WERI-Rb-1 (cell line): ENCODE results near the gene PROC.

Experiments
- DNase-seq: peaks from one replicate; pipeline ENCODE4 v3.0.0-alpha.2; 2020
- H3K27ac ChIP-seq: fragments of 250-450 bp; sonication (Bioruptor Pico); 2 replicates; pipeline ENCODE4 v1.5.1; 2020; ENCODE audit warnings: mild to moderate bottlenecking, moderate library complexity
- H3K27me3 ChIP-seq: fragments of 250-450 bp; sonication (Bioruptor Pico); 2 replicates; pipeline ENCODE4 v1.5.1; 2021; ENCODE audit warnings: mild to moderate bottlenecking, low read depth, moderate library complexity; ENCODE audit not compliant: insufficient read depth, severe bottlenecking
- H3K36me3 ChIP-seq: fragments of 250-450 bp; sonication (Bioruptor Pico); 2 replicates; pipeline ENCODE4 v1.5.1; 2020; ENCODE audit warnings: mild to moderate bottlenecking, moderate library complexity
- H3K4me3 ChIP-seq: 2 replicates; pipeline ENCODE4 v1.5.1; 2011; ENCODE audit warnings: low read depth, mild to moderate bottlenecking, control low read depth, low read length
- H3K9me3 ChIP-seq: fragments of 250-450 bp; sonication (Bioruptor Pico); 2 replicates; pipeline ENCODE4 v1.5.1; 2021; ENCODE audit warnings: mild to moderate bottlenecking, moderate library complexity; ENCODE audit not compliant: severe bottlenecking
- TF ChIP-seq, protein P1 (sequence below): IDR thresholded peaks from 2 replicates; pipeline ENCODE4 v1.5.1; 2011; ENCODE audit warnings: low read depth, mild to moderate bottlenecking, control low read depth, inconsistent platforms, low read length

The PROC gene

DNA sequence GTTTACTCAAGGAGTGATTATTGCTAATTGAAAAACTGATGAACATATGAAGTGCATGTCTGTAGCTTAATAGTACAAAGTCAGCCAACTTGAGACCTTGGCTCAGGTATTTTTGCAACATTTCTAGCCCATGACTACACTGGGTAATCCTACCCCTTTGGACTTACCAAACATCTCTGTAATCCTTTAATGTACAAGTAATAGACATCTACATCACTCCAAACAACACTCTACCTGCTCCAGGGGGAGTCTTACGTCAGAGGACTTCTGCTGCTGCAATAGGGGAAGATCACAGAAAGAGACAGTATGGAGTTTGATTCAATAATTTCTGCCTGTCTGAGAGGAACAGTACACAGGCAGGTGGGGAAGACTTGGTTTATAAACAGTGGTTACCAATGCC is 54.0 kb downstream of the PROC start:
- no peak for DNase-seq
- no peaks in the 10 kb centered on the region for H3K9me3 ChIP-seq

DNA sequence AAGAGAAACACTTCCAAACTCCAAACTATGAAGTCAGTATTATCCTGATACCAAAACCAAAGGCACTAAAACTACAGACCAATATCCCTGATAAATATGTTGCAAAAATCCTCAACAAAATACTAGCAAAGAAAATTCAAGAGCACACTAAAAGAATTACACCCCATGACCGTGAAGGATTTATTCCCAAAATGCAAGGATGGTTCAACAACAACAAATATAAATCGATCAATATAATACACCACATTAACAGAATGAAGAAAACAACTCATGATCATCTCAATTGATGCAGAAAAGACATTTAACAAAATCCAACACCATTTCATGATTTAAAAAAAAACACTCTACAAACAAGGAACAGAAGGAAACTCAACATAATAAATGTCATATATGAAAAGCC is 57.6 kb downstream of the PROC start:
- H3K27me3 ChIP-seq: no peaks in the 10 kb centered on the region
- H3K9me3 ChIP-seq: no peaks in the 10 kb centered on the region
- no peak overlapping the region for H3K4me3 ChIP-seq
- TF ChIP-seq, protein P1, sequence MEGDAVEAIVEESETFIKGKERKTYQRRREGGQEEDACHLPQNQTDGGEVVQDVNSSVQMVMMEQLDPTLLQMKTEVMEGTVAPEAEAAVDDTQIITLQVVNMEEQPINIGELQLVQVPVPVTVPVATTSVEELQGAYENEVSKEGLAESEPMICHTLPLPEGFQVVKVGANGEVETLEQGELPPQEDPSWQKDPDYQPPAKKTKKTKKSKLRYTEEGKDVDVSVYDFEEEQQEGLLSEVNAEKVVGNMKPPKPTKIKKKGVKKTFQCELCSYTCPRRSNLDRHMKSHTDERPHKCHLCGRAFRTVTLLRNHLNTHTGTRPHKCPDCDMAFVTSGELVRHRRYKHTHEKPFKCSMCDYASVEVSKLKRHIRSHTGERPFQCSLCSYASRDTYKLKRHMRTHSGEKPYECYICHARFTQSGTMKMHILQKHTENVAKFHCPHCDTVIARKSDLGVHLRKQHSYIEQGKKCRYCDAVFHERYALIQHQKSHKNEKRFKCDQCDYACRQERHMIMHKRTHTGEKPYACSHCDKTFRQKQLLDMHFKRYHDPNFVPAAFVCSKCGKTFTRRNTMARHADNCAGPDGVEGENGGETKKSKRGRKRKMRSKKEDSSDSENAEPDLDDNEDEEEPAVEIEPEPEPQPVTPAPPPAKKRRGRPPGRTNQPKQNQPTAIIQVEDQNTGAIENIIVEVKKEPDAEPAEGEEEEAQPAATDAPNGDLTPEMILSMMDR: no peak
- DNase-seq: no peak
- H3K36me3 ChIP-seq: peaks cover 7% of the 10 kb centered on the region
- H3K27ac ChIP-seq: no peak overlapping the region

More for the DNA sequence above, 54.0 kb downstream of the PROC start:
- Histone ChIP-seq H3K27me3 (no peaks in the 10 kb centered on the region), H3K27ac (no peak overlapping the region), H3K36me3 (peaks cover 7% of the 10 kb centered on the region; the same call in 1 of the 2 replicates), H3K4me3 (no peak overlapping the region)
- TF ChIP-seq, protein P1: no peak
